GM21367 (cell line): Measurements from ENCODE around the gene SERPINB10.

ENCODE experiments used
- ATAC-seq: cut with Tn5 transposase; IDR thresholded peaks from one replicate; pipeline ENCODE4 v1.9.1; 2021; ENCODE audit not compliant: unreplicated experiment

Gene SERPINB10, protein sequence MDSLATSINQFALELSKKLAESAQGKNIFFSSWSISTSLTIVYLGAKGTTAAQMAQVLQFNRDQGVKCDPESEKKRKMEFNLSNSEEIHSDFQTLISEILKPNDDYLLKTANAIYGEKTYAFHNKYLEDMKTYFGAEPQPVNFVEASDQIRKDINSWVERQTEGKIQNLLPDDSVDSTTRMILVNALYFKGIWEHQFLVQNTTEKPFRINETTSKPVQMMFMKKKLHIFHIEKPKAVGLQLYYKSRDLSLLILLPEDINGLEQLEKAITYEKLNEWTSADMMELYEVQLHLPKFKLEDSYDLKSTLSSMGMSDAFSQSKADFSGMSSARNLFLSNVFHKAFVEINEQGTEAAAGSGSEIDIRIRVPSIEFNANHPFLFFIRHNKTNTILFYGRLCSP

GRCh38 chr18:63907664-63908063 lies at the start of gene SERPINB10:
TSS of gene SERPINB10 (plus strand) at chr18:63907958. CDS start at chr18:63915511, 7,553 bp downstream.
- ATAC-seq: peak; percentile 67

DNA sequence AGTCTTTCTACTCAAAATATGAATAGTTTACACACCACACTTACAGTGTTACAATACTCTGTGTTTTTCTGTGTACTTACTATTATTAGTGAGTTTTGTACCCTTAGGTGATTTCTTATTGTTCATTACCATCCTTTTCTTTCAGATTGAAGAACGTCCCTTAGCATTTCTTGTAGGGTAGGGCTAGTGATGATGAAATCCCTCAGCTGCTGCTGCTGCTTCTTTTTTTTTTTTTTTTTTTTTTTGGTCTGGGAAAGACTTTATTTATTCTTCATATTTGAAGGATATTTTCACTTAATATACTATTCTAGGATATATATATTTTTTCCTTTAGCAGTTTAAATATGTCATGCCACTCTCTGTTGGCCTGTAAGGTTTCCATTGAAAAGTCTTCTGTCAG lies 49.3 kb upstream of the SERPINB10 start:
- no peak for ATAC-seq

DNA sequence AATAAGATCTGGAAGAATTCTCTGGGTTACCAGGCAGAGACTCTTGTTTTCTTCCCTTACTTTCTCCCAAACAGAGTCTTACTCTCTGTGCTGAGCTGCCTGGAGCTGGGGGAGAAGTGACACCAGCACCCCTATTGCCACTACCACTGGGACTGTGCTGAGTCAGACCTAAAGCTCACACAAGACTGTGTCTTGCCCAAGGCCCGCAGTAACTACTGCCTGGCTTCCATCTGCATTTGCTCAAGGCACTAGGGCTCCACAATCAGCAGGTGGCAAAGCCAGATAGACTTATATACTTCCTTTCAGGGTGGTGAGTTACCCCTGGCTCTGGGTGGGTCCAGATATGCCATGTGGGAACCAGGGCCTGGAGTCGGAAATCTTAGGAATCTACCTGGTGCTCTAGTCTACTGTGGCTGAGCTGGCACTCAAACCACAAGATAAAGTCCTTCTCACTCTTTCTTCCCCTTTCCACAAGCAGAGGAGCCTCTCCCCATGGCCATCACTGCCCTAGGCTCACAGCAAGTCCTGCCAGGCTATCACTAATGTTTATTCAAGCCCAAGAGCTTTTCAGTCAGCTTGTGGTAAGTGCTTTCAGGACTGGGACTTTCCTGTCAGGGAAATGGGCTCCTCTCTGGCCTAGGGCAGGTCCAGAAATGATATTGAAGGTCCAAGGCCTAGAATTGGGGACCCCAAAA lies 47.8 kb upstream of the SERPINB10 start:
- no peak for ATAC-seq

- no peak for ATAC-seq
Measured at GRCh38 chr18:63860531-63860930, 47.2 kb upstream of the SERPINB10 start.

DNA sequence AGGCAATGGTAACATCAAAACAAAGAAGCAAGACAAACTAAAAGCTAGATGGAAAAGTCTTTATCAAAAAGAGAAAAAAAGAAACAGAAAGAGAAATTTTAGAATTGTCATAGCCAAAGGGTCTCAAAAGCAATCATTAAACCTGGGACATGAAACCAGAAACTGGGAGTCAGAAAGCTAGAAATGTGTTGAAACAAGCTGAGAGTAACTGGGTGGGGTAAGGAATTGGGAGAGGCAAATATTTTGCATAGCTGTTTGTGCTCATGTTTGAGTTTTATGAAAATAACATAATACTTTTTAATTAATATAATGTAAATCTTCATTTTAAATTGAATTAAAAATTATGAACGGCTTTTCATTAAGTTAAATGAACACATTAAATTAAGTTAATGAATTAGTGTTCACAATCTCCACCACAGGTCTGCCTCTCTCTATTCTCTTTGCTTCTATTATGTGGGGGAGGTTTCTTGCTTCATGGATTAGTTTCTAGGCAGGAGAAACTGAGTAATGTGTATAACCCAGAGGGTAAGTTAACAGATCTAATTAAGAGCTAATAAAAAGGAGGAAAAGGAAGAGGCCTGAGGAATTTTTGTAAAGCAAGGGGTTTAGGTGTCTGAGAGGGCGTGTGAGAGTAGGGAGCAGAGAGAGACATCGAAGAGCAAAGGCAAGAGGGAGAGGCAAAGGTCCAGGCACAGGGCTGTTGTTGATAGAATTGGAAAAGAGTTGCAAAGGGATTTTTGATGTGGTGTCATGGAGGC lies 40.2 kb upstream of the SERPINB10 start:
- ATAC-seq: no peak

GRCh38 chr18:63868546-63868945 lies 39.2 kb upstream of the SERPINB10 start:
- no peak for ATAC-seq

- no peak for ATAC-seq
Measured at GRCh38 chr18:63869374-63869773, 38.4 kb upstream of the SERPINB10 start.

DNA sequence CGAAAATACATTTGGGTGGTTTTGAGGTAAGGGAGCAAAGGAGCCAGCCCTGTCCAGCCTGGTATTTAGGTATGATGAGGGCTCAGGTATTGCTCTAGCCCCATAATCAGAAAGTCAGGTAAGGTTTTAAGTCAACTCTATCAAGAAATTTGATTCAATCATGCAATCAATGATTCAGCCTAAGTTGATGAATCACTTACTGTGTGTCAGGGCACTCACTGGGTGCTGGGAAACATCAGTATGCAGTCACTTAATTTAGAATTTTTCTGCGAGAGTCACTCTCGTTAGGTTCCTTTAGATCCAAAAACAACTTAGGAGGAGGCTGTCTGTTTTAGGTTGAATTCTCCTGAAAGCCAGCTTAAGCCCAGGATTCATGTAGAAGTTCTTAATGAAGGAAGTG lies 37.9 kb upstream of the SERPINB10 start:
- ATAC-seq: no peak

- ATAC-seq: no peak
Measured at GRCh38 chr18:63871836-63872235, 35.9 kb upstream of the SERPINB10 start.

GRCh38 chr18:63872586-63872985 lies 35.2 kb upstream of the SERPINB10 start:
- no peak for ATAC-seq

GRCh38 chr18:63878343-63878742 lies 29.4 kb upstream of the SERPINB10 start:
- no peak for ATAC-seq

GRCh38 chr18:63878925-63879324 lies 28.8 kb upstream of the SERPINB10 start:
- ATAC-seq: no peak

GRCh38 chr18:63879709-63880108 lies 28.0 kb upstream of the SERPINB10 start:
- ATAC-seq: no peak

DNA sequence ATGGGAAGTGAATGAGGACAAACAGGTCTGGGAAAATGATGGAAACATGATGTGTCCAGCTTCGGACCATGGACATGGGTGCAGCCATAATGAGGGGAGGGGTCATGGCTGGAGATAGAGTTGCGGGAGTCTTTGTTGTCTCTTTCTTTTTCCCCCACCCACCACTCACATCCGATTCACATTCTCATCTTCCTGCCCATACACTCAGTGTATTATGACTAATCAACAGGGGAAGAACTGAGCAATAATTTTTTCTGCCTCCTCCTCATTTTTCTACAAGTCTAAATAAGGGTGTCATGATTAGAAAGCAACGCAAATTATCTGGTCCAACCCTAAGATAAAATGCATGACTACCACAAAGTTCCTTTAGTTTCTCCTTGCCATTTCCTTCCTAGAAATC lies 25.9 kb upstream of the SERPINB10 start:
- ATAC-seq: no peak

GRCh38 chr18:63882333-63883141 lies 25.2 kb upstream of the SERPINB10 start:
- ATAC-seq: no peak

GRCh38 chr18:63883617-63884016 lies 24.1 kb upstream of the SERPINB10 start:
- ATAC-seq: no peak

- no peak for ATAC-seq
Measured at GRCh38 chr18:63887424-63887823, 20.3 kb upstream of the SERPINB10 start, which contains the start of gene SERPINB2. TSS of gene SERPINB2 (plus strand) at chr18:63887705. CDS start at chr18:63891445, 3,740 bp downstream.

DNA sequence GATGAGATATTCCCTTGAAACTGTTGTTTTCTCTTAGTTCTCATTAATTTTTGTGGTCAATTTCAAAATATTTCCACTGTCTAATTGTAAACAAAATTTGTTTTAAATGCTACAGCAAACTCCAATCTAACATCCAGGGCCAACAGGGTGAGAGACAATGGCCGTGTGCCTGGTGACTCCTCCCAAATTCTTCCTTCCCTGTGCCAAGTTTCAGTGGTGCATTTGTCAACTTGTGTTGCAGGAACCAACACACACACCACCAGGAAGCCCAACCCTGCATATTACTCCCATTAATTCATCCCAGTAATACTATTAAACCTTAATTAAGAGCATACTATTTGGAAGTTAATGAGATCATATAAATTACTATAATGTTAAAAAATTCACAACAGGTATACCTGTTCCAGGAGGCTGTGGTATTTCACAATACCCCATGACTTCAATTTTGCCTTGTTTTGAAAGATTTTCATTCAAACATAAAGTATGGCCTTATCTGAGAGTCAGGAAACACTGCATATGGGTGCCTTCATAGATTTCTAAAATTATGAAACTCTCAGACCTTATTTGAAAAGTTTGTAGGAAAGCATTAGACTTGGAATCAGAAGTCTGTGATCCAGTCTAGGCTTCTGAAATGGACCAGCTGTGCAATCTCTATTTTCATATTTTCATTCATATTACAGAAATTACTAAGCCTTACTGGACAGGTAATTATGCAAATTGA lies 19.1 kb upstream of the SERPINB10 start:
- no peak for ATAC-seq

DNA sequence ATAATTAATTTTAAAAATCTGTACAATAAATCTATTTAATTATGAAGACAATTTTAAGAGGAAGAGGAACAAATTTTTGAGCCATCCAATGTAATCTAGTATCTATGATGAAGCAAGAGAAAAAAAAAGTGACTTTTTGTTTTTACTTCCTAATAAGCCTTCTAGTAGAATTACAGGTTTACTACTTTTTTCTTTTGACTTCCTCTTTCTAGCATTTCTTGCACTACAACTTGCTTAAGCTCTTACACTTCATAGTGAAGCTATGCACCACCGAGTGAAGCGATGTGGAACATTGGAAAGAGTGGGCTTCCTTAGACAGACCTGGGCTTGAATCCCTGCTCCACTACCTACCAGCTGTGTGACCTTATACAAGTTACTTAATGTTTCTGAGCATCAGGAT lies 18.1 kb upstream of the SERPINB10 start:
- ATAC-seq: no peak
